ENCODE results near the gene CAB39L. TPM values are rescaled to one million over a fixed set of nuclear protein-coding genes. Genes with fewer than 3 reads are reported as not detected.

The CAB39L gene
- total and polyA plus RNA-seq, 2 of the 4 experiments (the other 2 are of a cell fraction) = 8.5 to 16.7 TPM

GRCh38 chr13:49341517-49341916 lies 102.3 kb downstream of the CAB39L start:
- intact Hi-C loops (cut with micrococcal nuclease) (no loop called here), dilution Hi-C loops (cut with HindIII; ENCODE audit: low sequenced_read_pairs, unreplicated experiment) (no loop called here), in situ Hi-C loops (cut with MboI; ENCODE audit: low sequenced_read_pairs) (no loop called here)
- Histone ChIP-seq H2BK15ac (ENCODE audit: low read depth, low read length) (no peak overlapping the region), H4K5ac (ENCODE audit: low read depth, low read length) (no peak overlapping the region), H3K9me3 (ENCODE audit: control insufficient read depth, insufficient read depth, low read length) (no peaks in the 10 kb centered on the region), H4K91ac (ENCODE audit: insufficient read depth, low read depth, low read length) (no peak overlapping the region), H3K27ac (ENCODE audit: insufficient read depth, low read length) (no peak overlapping the region), H4K20me1 (ENCODE audit: insufficient read depth, low read length) (no peaks in the 10 kb centered on the region), H3K4me1 (ENCODE audit: control insufficient read depth, insufficient read depth, low read length) (peaks cover 11% of the 10 kb centered on the region; the same call in 1 of the 2 replicates), H3K56ac (ENCODE audit: extremely low read depth, insufficient read depth, low read length) (no peak overlapping the region), H2AK9ac (replicated peaks; ENCODE audit: low read depth, low read length, poor library complexity) (no peak overlapping the region), H3K9me1 (ENCODE audit: insufficient read depth, low read length) (peaks cover 9% of the 10 kb centered on the region), H3K9ac (ENCODE audit: low read depth, low read length) (no peak overlapping the region), H3K18ac (ENCODE audit: low read depth, low read length) (no peak overlapping the region), H2BK120ac (ENCODE audit: low read depth, low read length) (no peak overlapping the region), H3K14ac (replicated peaks; ENCODE audit: low read depth, low read length) (no peak overlapping the region), H3K4me2 (ENCODE audit: low read depth, low read length) (no peak overlapping the region), H2BK20ac (ENCODE audit: low read depth, low read length) (no peak overlapping the region), H2AK5ac (ENCODE audit: low read depth, low read length) (no peak overlapping the region), H2BK5ac (ENCODE audit: low read depth, low read length, poor library complexity, severe bottlenecking) (no peak overlapping the region), H3K4ac (ENCODE audit: low read depth, low read length) (no peak overlapping the region), H3K23ac (ENCODE audit: low read depth, low read length) (no peak overlapping the region), H4K8ac (ENCODE audit: low read depth in 2 of 2, low read length in 2 of 2) (no peak overlapping the region), H3K27me3 (ENCODE audit: control insufficient read depth, insufficient read depth, low read length) (no peaks in the 10 kb centered on the region), H2AFZ (replicated peaks; ENCODE audit: low read length, poor library complexity) (no peak overlapping the region), H3K36me3 (ENCODE audit: control insufficient read depth, insufficient read depth, low read length) (peaks cover 4% of the 10 kb centered on the region; the same call in 1 of the 2 replicates), H3K79me1 (ENCODE audit: low read depth in 1 of 2, low read length in 2 of 2) (no peaks in the 10 kb centered on the region), H3K4me3 (ENCODE audit: insufficient read depth, low read depth, low read length) (no peak overlapping the region)
- ATAC-seq (ENCODE audit: low read depth) = no peak
- ChIA-PET CTCF (no interaction called here), POLR2A (ENCODE audit: unreplicated experiment) (no interaction called here)
- no TSS peak for BruUV-seq (replicated peaks)
- no CpG with 5 or more reads among the region's 3 CpGs for WGBS, 2 experiments (ENCODE audit: extremely low coverage in 2 of 2, insufficient read length in 1 of 2)
- DNase-seq = no peak
- TF ChIP-seq CEBPB (IDR thresholded peaks at IDR 0.05; ENCODE audit: low read depth, low read length) = no peak
- no peak for TF ChIP-seq SMC3 (IDR thresholded peaks at IDR 0.05; ENCODE audit: low read depth, low read length)
- no peak for TF ChIP-seq RFX5 (IDR thresholded peaks at IDR 0.05; ENCODE audit: low read depth, low read length)
